Endothelial cell of umbilical vein (primary cell): ENCODE results near the gene ZNF620.

Experiments used
- CTCF ChIP-seq, 2 donors: IDR thresholded peaks; 1 replicate in 1 of 2; 2 replicates in 1 of 2; pipeline ENCODE4 v1.5.1; 2011; ENCODE audit warnings: low read length in 2 of 2, mild to moderate bottlenecking in 2 of 2, moderate library complexity in 2 of 2, control low read depth in 1 of 2, inconsistent platforms in 1 of 2, low read depth in 1 of 2; ENCODE audit not compliant: insufficient read depth in 1 of 2; ENCODE audit errors: extremely low read depth in 1 of 2
- EZH2 ChIP-seq: IDR thresholded peaks from 2 replicates; pipeline ENCODE4 v1.6.1; 2012; ENCODE audit warnings: borderline replicate concordance, low read depth, mild to moderate bottlenecking, moderate library complexity, low read length, inconsistent platforms; ENCODE audit not compliant: severe bottlenecking
- FOS ChIP-seq: IDR thresholded peaks from 2 replicates; pipeline ENCODE4 v1.6.1; 2011; ENCODE audit warnings: mild to moderate bottlenecking, low read length, moderate library complexity, borderline replicate concordance; ENCODE audit not compliant: insufficient read depth
- MAX ChIP-seq: IDR thresholded peaks from 2 replicates; pipeline ENCODE4 v1.6.1; 2011; ENCODE audit not compliant: insufficient read depth, insufficient read length
- MYC ChIP-seq: IDR thresholded peaks from one replicate; pipeline ENCODE4 v1.6.1; 2011; ENCODE audit warnings: mild to moderate bottlenecking, low read depth, low read length
- POLR2A ChIP-seq: IDR thresholded peaks from 2 replicates; pipeline ENCODE4 v1.6.1; 2012; ENCODE audit warnings: low read depth, mild to moderate bottlenecking, control low read depth, low read length
- POLR2AphosphoS5 ChIP-seq: IDR thresholded peaks from 2 replicates; pipeline ENCODE4 v1.6.1; 2012; ENCODE audit warnings: low read depth, mild to moderate bottlenecking, control low read depth, low read length, moderate library complexity; ENCODE audit not compliant: insufficient read depth

GRCh38 chr3:40465456-40465855, 40.4 kb upstream of the ZNF620 start:
- no peak for TF ChIP-seq CTCF (IDR thresholded peaks at IDR 0.05; ENCODE audit: extremely low read depth in 1 of 2, insufficient read depth in 1 of 2, low read depth in 1 of 2, low read length in 2 of 2)
- TF ChIP-seq EZH2 = no peak
- TF ChIP-seq FOS = no peak
- no peak for TF ChIP-seq POLR2AphosphoS5
- TF ChIP-seq MAX = no peak
- no peak for TF ChIP-seq POLR2A
- TF ChIP-seq MYC = no peak
